HCT116 (cell line): ENCODE results near the gene GNAS.

ENCODE experiments used
- CTCF ChIP-seq, 3 experiments: fragments of 200-600 bp in 1 of 3; sonication (generic) in 1 of 3; IDR thresholded peaks in 2 of 3; conservative IDR thresholded peaks in 1 of 3; 2 replicates each; pipeline ENCODE4 v1.5.1; 2012 to 2017; ENCODE audit warnings: low read depth in 2 of 3, low read length in 2 of 3, antibody characterized with exemption in 1 of 3, borderline replicate concordance in 1 of 3, control low read depth in 1 of 3, mild to moderate bottlenecking in 1 of 3, mixed read lengths in 1 of 3, mixed run types in 1 of 3, moderate library complexity in 1 of 3; ENCODE audit not compliant: insufficient read depth in 1 of 3
- POLR2A ChIP-seq: IDR thresholded peaks from 2 replicates; pipeline ENCODE4 v1.7.0; 2011; ENCODE audit warnings: borderline replicate concordance; ENCODE audit not compliant: insufficient read depth, insufficient read length; ENCODE audit errors: extremely low read depth
- POLR2AphosphoS5 ChIP-seq: IDR thresholded peaks from 2 replicates; pipeline ENCODE4 v1.6.1; 2011; ENCODE audit warnings: mild to moderate bottlenecking, low read depth, low read length, moderate library complexity
- RAD21 ChIP-seq: IDR thresholded peaks from 2 replicates; pipeline ENCODE4 v1.6.1; 2012; ENCODE audit warnings: low read depth, mild to moderate bottlenecking
- REST ChIP-seq: IDR thresholded peaks from 2 replicates; pipeline ENCODE4 v1.6.1; 2012; ENCODE audit warnings: low read depth
- ZFX ChIP-seq: fragments of 450-650 bp; IDR thresholded peaks from 2 replicates; pipeline ENCODE4 v1.6.1; 2017

- TF ChIP-seq POLR2A (no peak), CTCF (IDR thresholded peaks at IDR 0.05 in 2 of 3, conservative IDR thresholded peaks at IDR 0.05 in 1 of 3; ENCODE audit: borderline replicate concordance in 1 of 3, insufficient read depth in 1 of 3, low read depth in 2 of 3, low read length in 2 of 3) (no peak), REST (no peak), POLR2AphosphoS5 (no peak), RAD21 (no peak), ZFX (no peak)
Observed at GRCh38 chr20:58953050-58953449, 100.5 kb downstream of the GNAS start.
